OCI-LY7 (cell line): Measurements from ENCODE around the gene SAP30.

ENCODE experiments used
- EZH2phosphoT487 ChIP-seq: fragments of 200-600 bp; sonication (generic); IDR thresholded peaks from 2 replicates; pipeline ENCODE4 v1.6.1; 2018; ENCODE audit warnings: low read depth, borderline replicate concordance, mild to moderate bottlenecking, mixed run types, antibody characterized with exemption, low read length, moderate library complexity, mixed read lengths
- TF ChIP-seq, protein P1 (sequence below): fragments of 200-600 bp; sonication (generic); conservative IDR thresholded peaks from 2 replicates; pipeline ENCODE4 v1.5.1; 2014; ENCODE audit warnings: mild to moderate bottlenecking, antibody characterized with exemption, low read length, moderate library complexity, mixed read lengths

DNA sequence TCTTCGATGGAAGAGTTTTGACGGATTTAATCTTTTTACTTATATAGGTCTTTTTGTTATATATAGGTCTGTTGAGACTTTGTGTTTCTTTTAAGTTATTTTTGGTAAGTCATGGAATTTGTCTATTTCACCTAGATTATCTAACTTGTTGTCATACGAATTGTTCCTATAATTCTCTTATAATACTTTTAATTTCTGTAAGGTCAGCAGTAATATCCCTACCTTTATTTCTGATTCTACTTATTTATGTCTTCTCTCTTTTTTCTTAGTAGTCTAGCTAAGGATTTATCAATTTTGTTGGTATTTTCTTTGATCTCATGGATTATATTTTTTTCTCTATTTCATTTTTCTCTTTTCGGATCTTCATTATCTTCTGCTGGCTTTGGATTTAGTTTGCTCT lies 11.6 kb downstream of the SAP30 start:
- TF ChIP-seq, protein P1, sequence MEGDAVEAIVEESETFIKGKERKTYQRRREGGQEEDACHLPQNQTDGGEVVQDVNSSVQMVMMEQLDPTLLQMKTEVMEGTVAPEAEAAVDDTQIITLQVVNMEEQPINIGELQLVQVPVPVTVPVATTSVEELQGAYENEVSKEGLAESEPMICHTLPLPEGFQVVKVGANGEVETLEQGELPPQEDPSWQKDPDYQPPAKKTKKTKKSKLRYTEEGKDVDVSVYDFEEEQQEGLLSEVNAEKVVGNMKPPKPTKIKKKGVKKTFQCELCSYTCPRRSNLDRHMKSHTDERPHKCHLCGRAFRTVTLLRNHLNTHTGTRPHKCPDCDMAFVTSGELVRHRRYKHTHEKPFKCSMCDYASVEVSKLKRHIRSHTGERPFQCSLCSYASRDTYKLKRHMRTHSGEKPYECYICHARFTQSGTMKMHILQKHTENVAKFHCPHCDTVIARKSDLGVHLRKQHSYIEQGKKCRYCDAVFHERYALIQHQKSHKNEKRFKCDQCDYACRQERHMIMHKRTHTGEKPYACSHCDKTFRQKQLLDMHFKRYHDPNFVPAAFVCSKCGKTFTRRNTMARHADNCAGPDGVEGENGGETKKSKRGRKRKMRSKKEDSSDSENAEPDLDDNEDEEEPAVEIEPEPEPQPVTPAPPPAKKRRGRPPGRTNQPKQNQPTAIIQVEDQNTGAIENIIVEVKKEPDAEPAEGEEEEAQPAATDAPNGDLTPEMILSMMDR, result no peak
- no peak for TF ChIP-seq EZH2phosphoT487
